IMR-90 (cell line): ENCODE results near the gene PCP2. TPM values are rescaled to one million over a fixed set of nuclear protein-coding genes. Genes with fewer than 3 reads are reported as not detected.
A peak's percentile ranks its signal among the peaks of the same experiment; 100 is the strongest.

ENCODE experiments used
- ATAC-seq: fragments of 200-7000 bp; cut with Tn5 transposase; 2 replicates; pipeline ENCODE4 v1.9.1; 2020; ENCODE audit warnings: low read depth, mild to moderate bottlenecking, moderate library complexity
- BruUV-seq: library from RNA; stranded (reverse); fragments of 400-500 nt; replicated peaks from 2 replicates; lab custom pipeline; 2021; lab: Mats Ljungman, UMichigan
- CTCF ChIA-PET: fragments of 300-600 bp; formaldehyde crosslinking; extraction: SDS; loops from one replicate; lab custom pipeline; 2021; ENCODE audit warnings: antibody characterized with exemption; lab: Yijun Ruan, JAX
- POLR2A ChIA-PET: fragments of 300-600 bp; sonication (Branson Sonifier 250); formaldehyde crosslinking; loops from one replicate; lab custom pipeline; 2022; ENCODE audit warnings: antibody characterized with exemption; ENCODE audit not compliant: unreplicated experiment; lab: Charles Lee
- DNase-seq: peaks from one replicate; pipeline ENCODE4 v3.0.0; 2013
- H2AFZ ChIP-seq: replicated peaks from 2 replicates; pipeline ENCODE3; 2013; ENCODE audit warnings: low read length, mild to moderate bottlenecking; ENCODE audit not compliant: poor library complexity
- H2AK5ac ChIP-seq: 2 replicates; pipeline ENCODE4 v1.6.1; 2013; ENCODE audit warnings: low read depth, low read length, inconsistent platforms
- H2AK9ac ChIP-seq: replicated peaks from 2 replicates; pipeline ENCODE3; 2013; ENCODE audit warnings: mild to moderate bottlenecking, low read depth, low read length, moderate library complexity; ENCODE audit not compliant: poor library complexity
- H2BK120ac ChIP-seq: 2 replicates; pipeline ENCODE4 v1.6.1; 2013; ENCODE audit warnings: low read depth, low read length, inconsistent platforms
- H2BK15ac ChIP-seq: 3 replicates; pipeline ENCODE4 v1.6.1; 2013; ENCODE audit warnings: low read depth, low read length, inconsistent platforms
- H2BK20ac ChIP-seq: 2 replicates; pipeline ENCODE4 v1.6.1; 2013; ENCODE audit warnings: low read depth, mild to moderate bottlenecking, inconsistent platforms, low read length, moderate library complexity
- H2BK5ac ChIP-seq: 2 replicates; pipeline ENCODE4 v1.6.1; 2013; ENCODE audit warnings: mild to moderate bottlenecking, low read depth, low read length, inconsistent platforms; ENCODE audit not compliant: poor library complexity, severe bottlenecking
- H3K14ac ChIP-seq: replicated peaks from 2 replicates; pipeline ENCODE4 v1.6.1; 2013; ENCODE audit warnings: low read depth, low read length, inconsistent platforms
- H3K18ac ChIP-seq: 2 replicates; pipeline ENCODE4 v1.6.1; 2013; ENCODE audit warnings: low read depth, low read length, control low read depth
- H3K23ac ChIP-seq: 2 replicates; pipeline ENCODE4 v1.6.1; 2013; ENCODE audit warnings: low read depth, low read length, inconsistent platforms
- H3K27ac ChIP-seq: 2 replicates; pipeline ENCODE4 v1.5.1; 2013; ENCODE audit warnings: mild to moderate bottlenecking, control low read depth, low read length; ENCODE audit not compliant: insufficient read depth
- H3K27me3 ChIP-seq: 2 replicates; pipeline ENCODE4 v1.6.1; 2013; ENCODE audit warnings: low read length; ENCODE audit not compliant: control insufficient read depth, insufficient read depth
- H3K36me3 ChIP-seq: 2 replicates; pipeline ENCODE4 v1.6.1; 2013; ENCODE audit warnings: low read length, mixed read lengths; ENCODE audit not compliant: control insufficient read depth, insufficient read depth
- H3K4ac ChIP-seq: 2 replicates; pipeline ENCODE4 v1.6.1; 2013; ENCODE audit warnings: low read depth, low read length, inconsistent platforms
- H3K4me1 ChIP-seq: 2 replicates; pipeline ENCODE4 v1.6.1; 2013; ENCODE audit warnings: low read length, mixed read lengths; ENCODE audit not compliant: control insufficient read depth, insufficient read depth
- H3K4me2 ChIP-seq: 2 replicates; pipeline ENCODE4 v1.6.1; 2013; ENCODE audit warnings: low read depth, mild to moderate bottlenecking, control low read depth, low read length, moderate library complexity
- H3K4me3 ChIP-seq: 2 replicates; pipeline ENCODE4 v1.5.1; 2013; ENCODE audit warnings: low read depth, mild to moderate bottlenecking, control low read depth, low read length, moderate library complexity; ENCODE audit not compliant: insufficient read depth
- H3K56ac ChIP-seq: 2 replicates; pipeline ENCODE4 v1.6.1; 2013; ENCODE audit warnings: low read length, inconsistent platforms; ENCODE audit not compliant: insufficient read depth; ENCODE audit errors: extremely low read depth
- H3K79me1 ChIP-seq, 2 experiments: 2 replicates each; pipeline ENCODE4 v1.6.1; 2013; ENCODE audit warnings: low read length in 2 of 2, inconsistent platforms in 1 of 2, low read depth in 1 of 2
- H3K9ac ChIP-seq: 2 replicates; pipeline ENCODE4 v1.6.1; 2013; ENCODE audit warnings: low read depth, low read length, control low read depth
- H3K9me1 ChIP-seq: 2 replicates; pipeline ENCODE4 v1.6.1; 2013; ENCODE audit warnings: low read length, inconsistent platforms; ENCODE audit not compliant: insufficient read depth
- H3K9me3 ChIP-seq: 2 replicates; pipeline ENCODE4 v1.6.1; 2013; ENCODE audit warnings: low read length; ENCODE audit not compliant: control insufficient read depth, insufficient read depth
- H4K20me1 ChIP-seq: 2 replicates; pipeline ENCODE4 v1.6.1; 2013; ENCODE audit warnings: low read length, inconsistent platforms; ENCODE audit not compliant: insufficient read depth
- H4K5ac ChIP-seq: 2 replicates; pipeline ENCODE4 v1.6.1; 2013; ENCODE audit warnings: mild to moderate bottlenecking, low read depth, low read length, control low read depth
- H4K8ac ChIP-seq, 2 experiments: 2 replicates each; pipeline ENCODE4 v1.6.1; 2013; ENCODE audit warnings: low read depth in 2 of 2, low read length in 2 of 2, control low read depth in 1 of 2, inconsistent platforms in 1 of 2
- H4K91ac ChIP-seq: 2 replicates; pipeline ENCODE4 v1.6.1; 2013; ENCODE audit warnings: low read depth, low read length, inconsistent platforms; ENCODE audit not compliant: insufficient read depth
- BHLHE40 ChIP-seq: fragments of 150-350 bp; IDR thresholded peaks from 2 replicates; pipeline ENCODE4 v1.6.1; 2016; ENCODE audit warnings: mild to moderate bottlenecking, low read depth, low read length
- CEBPB ChIP-seq: IDR thresholded peaks from 2 replicates; pipeline ENCODE4 v1.6.1; 2012; ENCODE audit warnings: low read depth, low read length, improper control_type of control experiment
- FOS ChIP-seq: fragments of 150-350 bp; IDR thresholded peaks from 2 replicates; pipeline ENCODE4 v1.6.1; 2016; ENCODE audit warnings: low read depth, low read length
- MAFK ChIP-seq: IDR thresholded peaks from 2 replicates; pipeline ENCODE4 v1.6.1; 2012; ENCODE audit warnings: low read depth, low read length, improper control_type of control experiment
- MAZ ChIP-seq: IDR thresholded peaks from 2 replicates; pipeline ENCODE4 v1.6.1; 2012; ENCODE audit warnings: low read depth, mild to moderate bottlenecking, low read length, improper control_type of control experiment, moderate library complexity, borderline replicate concordance
- MXI1 ChIP-seq: IDR thresholded peaks from 2 replicates; pipeline ENCODE4 v1.6.1; 2012; ENCODE audit warnings: low read depth, mild to moderate bottlenecking, low read length, moderate library complexity, borderline replicate concordance
- NFE2L2 ChIP-seq: fragments of 150-350 bp; IDR thresholded peaks from 2 replicates; pipeline ENCODE4 v1.6.1; 2016; ENCODE audit warnings: low read depth, mild to moderate bottlenecking, low read length
- POLR2A ChIP-seq: IDR thresholded peaks from 2 replicates; pipeline ENCODE4 v1.6.1; 2012; ENCODE audit warnings: mild to moderate bottlenecking, low read depth, low read length
- RAD21 ChIP-seq: IDR thresholded peaks from 2 replicates; pipeline ENCODE4 v1.6.1; 2012; ENCODE audit warnings: low read length, improper control_type of control experiment
- RCOR1 ChIP-seq: IDR thresholded peaks from 2 replicates; pipeline ENCODE4 v1.6.1; 2012; ENCODE audit warnings: mild to moderate bottlenecking, low read length, improper control_type of control experiment; ENCODE audit not compliant: insufficient replicate concordance
- RFX5 ChIP-seq: IDR thresholded peaks from 2 replicates; pipeline ENCODE4 v1.8.0; 2012; ENCODE audit warnings: low read depth, mild to moderate bottlenecking, low read length, moderate library complexity
- SMC3 ChIP-seq: fragments of 150-350 bp; IDR thresholded peaks from 2 replicates; pipeline ENCODE4 v1.6.1; 2016; ENCODE audit warnings: low read depth, mild to moderate bottlenecking, antibody characterized with exemption, low read length, moderate library complexity
- WGBS, 2 experiments: methylation state at CpG; one replicate each; pipeline versions ENCODE4 v1.1.5 to v1.1.7; 2013; ENCODE audit warnings: missing lambda C conversion rate in 2 of 2; ENCODE audit not compliant: insufficient read length in 1 of 2; ENCODE audit errors: extremely low coverage in 2 of 2; 5-methylcytosine and 5-hydroxymethylcytosine counted together
- dilution Hi-C: fragments of 300-500 bp; cut with HindIII; formaldehyde crosslinking; loops from one replicate; pipeline ENCODE4 v1.14.3; 2018; ENCODE audit warnings: low sequenced_read_pairs; ENCODE audit not compliant: unreplicated experiment
- in situ Hi-C: fragments of 300-500 bp; cut with MboI; formaldehyde crosslinking; loops from 3 replicates; pipeline ENCODE4 v1.14.3; 2019; ENCODE audit warnings: low sequenced_read_pairs, inconsistent platforms, mixed read lengths
- intact Hi-C: fragments of 100-400 bp; cut with micrococcal nuclease; formaldehyde crosslinking; loops from 2 replicates; pipeline ENCODE4 v1.10.0; 2022
- polyA plus RNA-seq, 3 experiments: library from polyadenylated mRNA; depleted of rRNA; stranded (reverse); fragments of >200 nt; gene quantifications; 2 replicates each; pipeline ENCODE4 v1.2.3, GENCODE V29; 2012; ENCODE audit warnings: low replicate concordance in 1 of 3
- total RNA-seq: library from RNA; depleted of rRNA; stranded (reverse); fragments of >200 nt; gene quantifications from 2 replicates; pipeline ENCODE4 v1.2.3, GENCODE V29; 2012
- TF ChIP-seq, protein P1 (sequence below): conservative IDR thresholded peaks from 2 replicates; pipeline ENCODE4 v1.5.1; 2012; ENCODE audit warnings: mild to moderate bottlenecking, low read depth, low read length, improper control_type of control experiment
- TF ChIP-seq, protein P2 (sequence below): fragments of 150-350 bp; IDR thresholded peaks from 2 replicates; pipeline ENCODE4 v1.6.1; 2016; ENCODE audit warnings: low read depth, mild to moderate bottlenecking, low read length, moderate library complexity, borderline replicate concordance
- TF ChIP-seq, protein P3 (sequence below): fragments of 150-350 bp; IDR thresholded peaks from 2 replicates; pipeline ENCODE4 v1.6.1; 2017; ENCODE audit warnings: mild to moderate bottlenecking, antibody characterized with exemption, low read length, low read depth

PCP2 gene
- total and polyA plus RNA-seq, 2 of the 4 experiments (the other 2 are of a cell fraction) = not detected

DNA sequence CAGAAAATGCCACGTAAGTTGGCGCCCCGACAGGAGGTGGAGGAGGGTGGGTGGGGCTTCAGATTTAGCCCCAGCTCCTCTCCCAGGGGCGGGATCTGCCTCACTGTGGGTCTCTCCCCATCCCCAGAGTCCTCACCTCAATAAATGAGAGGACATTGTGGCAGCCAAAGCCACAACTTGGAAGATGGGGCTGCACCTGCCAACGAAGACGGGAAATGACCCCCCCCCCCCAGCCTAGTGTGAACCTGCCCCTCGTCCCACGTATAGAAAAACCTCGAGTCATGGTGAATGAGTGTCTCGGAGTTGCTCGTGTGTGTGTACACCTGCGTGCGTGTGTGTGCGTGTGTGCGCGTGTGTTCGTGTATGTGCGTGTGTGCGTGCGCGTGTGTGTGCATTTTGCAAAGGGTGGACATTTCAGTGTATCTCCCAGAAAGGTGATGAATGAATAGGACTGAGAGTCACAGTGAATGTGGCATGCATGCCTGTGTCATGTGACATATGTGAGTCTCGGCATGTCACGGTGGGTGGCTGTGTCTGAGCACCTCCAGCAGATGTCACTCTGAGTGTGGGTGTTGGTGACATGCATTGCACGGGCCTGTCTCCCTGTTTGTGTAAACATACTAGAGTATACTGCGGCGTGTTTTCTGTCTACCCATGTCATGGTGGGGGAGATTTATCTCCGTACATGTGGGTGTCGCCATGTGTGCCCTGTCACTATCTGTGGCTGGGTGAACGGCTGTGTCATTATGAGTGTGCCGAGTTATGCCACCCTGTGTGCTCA, 45.6 kb upstream of the PCP2 start:
- H3K9me3 ChIP-seq = no peaks in the 10 kb centered on the region
- peak overlapping the region; percentile 34 for H2AFZ ChIP-seq
- H2BK15ac ChIP-seq = no peak overlapping the region
- in situ Hi-C loops = no loop called here
- POLR2A ChIA-PET = no interaction called here
- DNase-seq = no peak
- H3K36me3 ChIP-seq = peaks cover 11% of the 10 kb centered on the region; the same call in 1 of the 2 replicates
- CTCF ChIA-PET = no interaction called here
- BruUV-seq = no TSS peak
- H3K4ac ChIP-seq = no peak overlapping the region
- H3K27me3 ChIP-seq = peaks cover 8% of the 10 kb centered on the region
- peaks cover 4% of the 10 kb centered on the region for H4K20me1 ChIP-seq
- peaks cover 3% of the 10 kb centered on the region for H3K9me1 ChIP-seq
- ATAC-seq = no peak
- H3K4me3 ChIP-seq = no peak overlapping the region
- no peak overlapping the region for H2BK5ac ChIP-seq
- no peak overlapping the region for H3K56ac ChIP-seq
- no peak overlapping the region for H3K18ac ChIP-seq
- H3K4me1 ChIP-seq = peaks cover 4% of the 10 kb centered on the region; the same call in 1 of the 2 replicates
- H4K8ac ChIP-seq = no peak overlapping the region
- 50% methylated on average over 11 of the region's 30 CpGs; no CpG with 5 or more reads in 1 of the 2 experiments for WGBS, 2 experiments
- no peak overlapping the region for H3K27ac ChIP-seq
- H2BK120ac ChIP-seq = no peak overlapping the region
- H2AK5ac ChIP-seq = 0 out of 2 replicates have a peak overlapping the region, but pooled peaks have one; percentile 49
- no peak overlapping the region for H4K91ac ChIP-seq
- H3K9ac ChIP-seq = no peak overlapping the region
- no peak overlapping the region for H3K4me2 ChIP-seq
- no peak overlapping the region for H3K14ac ChIP-seq
- dilution Hi-C loops = no loop called here
- no peak overlapping the region for H2BK20ac ChIP-seq
- peak overlapping the region; percentile 89 for H2AK9ac ChIP-seq
- peaks cover 0 to 28% of the 10 kb centered on the region in 2 experiments; a peak in 3 of 4 replicates for H3K79me1 ChIP-seq
- no peak overlapping the region for H4K5ac ChIP-seq
- no peak overlapping the region for H3K23ac ChIP-seq
- intact Hi-C loops = no loop called here
- TF ChIP-seq MXI1 = no peak
- TF ChIP-seq RCOR1 = no peak
- no peak for TF ChIP-seq RAD21
- TF ChIP-seq RFX5 = no peak
- no peak for TF ChIP-seq CEBPB
- no peak for TF ChIP-seq MAFK
- no peak for TF ChIP-seq MAZ
- no peak for TF ChIP-seq BHLHE40
- TF ChIP-seq POLR2A = no peak
- TF ChIP-seq NFE2L2 = no peak
- TF ChIP-seq FOS = no peak
- TF ChIP-seq, protein P1, sequence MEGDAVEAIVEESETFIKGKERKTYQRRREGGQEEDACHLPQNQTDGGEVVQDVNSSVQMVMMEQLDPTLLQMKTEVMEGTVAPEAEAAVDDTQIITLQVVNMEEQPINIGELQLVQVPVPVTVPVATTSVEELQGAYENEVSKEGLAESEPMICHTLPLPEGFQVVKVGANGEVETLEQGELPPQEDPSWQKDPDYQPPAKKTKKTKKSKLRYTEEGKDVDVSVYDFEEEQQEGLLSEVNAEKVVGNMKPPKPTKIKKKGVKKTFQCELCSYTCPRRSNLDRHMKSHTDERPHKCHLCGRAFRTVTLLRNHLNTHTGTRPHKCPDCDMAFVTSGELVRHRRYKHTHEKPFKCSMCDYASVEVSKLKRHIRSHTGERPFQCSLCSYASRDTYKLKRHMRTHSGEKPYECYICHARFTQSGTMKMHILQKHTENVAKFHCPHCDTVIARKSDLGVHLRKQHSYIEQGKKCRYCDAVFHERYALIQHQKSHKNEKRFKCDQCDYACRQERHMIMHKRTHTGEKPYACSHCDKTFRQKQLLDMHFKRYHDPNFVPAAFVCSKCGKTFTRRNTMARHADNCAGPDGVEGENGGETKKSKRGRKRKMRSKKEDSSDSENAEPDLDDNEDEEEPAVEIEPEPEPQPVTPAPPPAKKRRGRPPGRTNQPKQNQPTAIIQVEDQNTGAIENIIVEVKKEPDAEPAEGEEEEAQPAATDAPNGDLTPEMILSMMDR = no peak
- TF ChIP-seq, protein P2, sequence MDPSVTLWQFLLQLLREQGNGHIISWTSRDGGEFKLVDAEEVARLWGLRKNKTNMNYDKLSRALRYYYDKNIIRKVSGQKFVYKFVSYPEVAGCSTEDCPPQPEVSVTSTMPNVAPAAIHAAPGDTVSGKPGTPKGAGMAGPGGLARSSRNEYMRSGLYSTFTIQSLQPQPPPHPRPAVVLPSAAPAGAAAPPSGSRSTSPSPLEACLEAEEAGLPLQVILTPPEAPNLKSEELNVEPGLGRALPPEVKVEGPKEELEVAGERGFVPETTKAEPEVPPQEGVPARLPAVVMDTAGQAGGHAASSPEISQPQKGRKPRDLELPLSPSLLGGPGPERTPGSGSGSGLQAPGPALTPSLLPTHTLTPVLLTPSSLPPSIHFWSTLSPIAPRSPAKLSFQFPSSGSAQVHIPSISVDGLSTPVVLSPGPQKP = no peak
- TF ChIP-seq, protein P3, sequence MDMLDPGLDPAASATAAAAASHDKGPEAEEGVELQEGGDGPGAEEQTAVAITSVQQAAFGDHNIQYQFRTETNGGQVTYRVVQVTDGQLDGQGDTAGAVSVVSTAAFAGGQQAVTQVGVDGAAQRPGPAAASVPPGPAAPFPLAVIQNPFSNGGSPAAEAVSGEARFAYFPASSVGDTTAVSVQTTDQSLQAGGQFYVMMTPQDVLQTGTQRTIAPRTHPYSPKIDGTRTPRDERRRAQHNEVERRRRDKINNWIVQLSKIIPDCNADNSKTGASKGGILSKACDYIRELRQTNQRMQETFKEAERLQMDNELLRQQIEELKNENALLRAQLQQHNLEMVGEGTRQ = no peak
- no peak for TF ChIP-seq SMC3
